Right lobe of liver (tissue), 6 donors: ENCODE results near the gene DENND2A. TPM values are rescaled to one million over a fixed set of nuclear protein-coding genes. Genes with fewer than 3 reads are reported as not detected.

Experiments
- ATAC-seq, 4 donors: fragments of 200-7000 bp; cut with Tn5 transposase; one replicate each; pipeline ENCODE4 v1.9.1; 2020; ENCODE audit warnings: mild to moderate bottlenecking in 4 of 4, moderate library complexity in 4 of 4
- DNase-seq, 3 donors: peaks; one replicate each; pipeline ENCODE4 v3.0.0-alpha.2; 2020
- H3K27ac ChIP-seq, 3 donors: fragments of 200-600 bp; one replicate each; pipeline ENCODE4 v1.8.0; 2022
- H3K27me3 ChIP-seq, 2 donors: fragments of 200-600 bp; one replicate each; pipeline ENCODE4 v1.8.0; 2022
- H3K36me3 ChIP-seq, 4 donors: fragments of 200-600 bp; sonication (generic) in 1 of 4; one replicate each; pipeline versions ENCODE4 v1.5.1 to v1.8.0; 2017 to 2022; ENCODE audit warnings: control low read depth in 1 of 4
- H3K4me1 ChIP-seq, 4 donors: fragments of 200-600 bp; sonication (generic) in 1 of 4; one replicate each; pipeline versions ENCODE4 v1.5.1 to v1.8.0; 2017 to 2022; ENCODE audit warnings: control low read depth in 1 of 4
- H3K4me3 ChIP-seq, 3 donors: fragments of 200-600 bp; one replicate each; pipeline ENCODE4 v1.8.0; 2022
- H3K9me3 ChIP-seq, 4 donors: fragments of 200-600 bp; sonication (generic) in 1 of 4; one replicate each; pipeline versions ENCODE4 v1.5.1 to v1.8.0; 2017 to 2022; ENCODE audit warnings: control low read depth in 1 of 4
- CTCF ChIP-seq, 4 donors: fragments of 200-600 bp in 3 of 4; fragments of 450-650 bp in 1 of 4; IDR thresholded peaks; one replicate each; pipeline versions ENCODE4 v1.5.1 to v1.8.0; 2016 to 2022; ENCODE audit warnings: antibody characterized with exemption in 4 of 4, mild to moderate bottlenecking in 2 of 4
- POLR2A ChIP-seq: fragments of 450-650 bp; IDR thresholded peaks from one replicate; pipeline ENCODE4 v1.6.1; 2017; ENCODE audit warnings: antibody characterized with exemption, mild to moderate bottlenecking
- WGBS: methylation state at CpG from one replicate; pipeline ENCODE4 v1.1.6; 2018; ENCODE audit warnings: low coverage, low lambda C conversion rate; ENCODE audit not compliant: insufficient coverage; ENCODE audit errors: missing lambda C conversion rate; 5-methylcytosine and 5-hydroxymethylcytosine counted together
- intact Hi-C, 2 donors: fragments of 100-400 bp; cut with DNase I; formaldehyde crosslinking; loops; one replicate each; pipeline versions ENCODE4 v1.11.2 to v1.14.1; 2022
- total RNA-seq, 6 experiments: library from RNA; depleted of rRNA in 2 of 6; stranded (reverse); fragments of >200 nt in 2 of 6; fragmentation: NEBNext Ultra II Directional in 3 of 6; extraction: Animal tissue kit (Norgen Biotek cat#: 25700) in 3 of 6; gene quantifications; one replicate each; pipeline versions ENCODE4 v1.1.0 to v1.2.4, GENCODE V29; 2016 to 2023
- donor health status: DM: no; HTN: yes; CAD: no.
- donor health status: DM: no; HTN: no; CAD: no.
- donor health status: DM: no; HTN: no; CAD: no.
- donor health status: DM: no; HTN: yes; CAD: no.
- donor health status: DM: no; HTN: yes; CAD: no.

DENND2A gene
- total RNA-seq, 6 experiments from 2014 or later, result 1.4 to 3.6 (median 2.4) TPM

GRCh38 chr7:140521421-140521820 lies 119.2 kb downstream of the DENND2A start:
- H3K9me3 ChIP-seq, result no peaks in the 10 kb centered on the region
- no peaks in the 10 kb centered on the region for H3K27me3 ChIP-seq
- intact Hi-C loops, result no loop called here
- WGBS, result 76% methylated on average over 3 of the region's 3 CpGs
- no peak overlapping the region for H3K27ac ChIP-seq
- no peaks in the 10 kb centered on the region for H3K36me3 ChIP-seq
- no peaks in the 10 kb centered on the region for H3K4me1 ChIP-seq
- H3K4me3 ChIP-seq, result no peak overlapping the region
- TF ChIP-seq POLR2A (no peak), CTCF (IDR thresholded peaks at IDR 0.05) (no peak)
- DNase-seq (no peak), ATAC-seq (no peak)

GRCh38 chr7:140519007-140519399 lies 121.6 kb downstream of the DENND2A start:
- intact Hi-C loops, result loop anchor here (2.0 to 5.0 kb wide), 2 partner anchors 133 to 134 kb away; no protein-coding TSS in a partner anchor
- TF ChIP-seq POLR2A (no peak), CTCF (IDR thresholded peaks at IDR 0.05) (no peak)
- WGBS, result 41% methylated on average over 6 of the region's 7 CpGs
- ATAC-seq (no peak), DNase-seq (no peak)
- Histone ChIP-seq H3K36me3 (no peaks in the 10 kb centered on the region), H3K4me1 (no peaks in the 10 kb centered on the region), H3K27me3 (no peaks in the 10 kb centered on the region), H3K9me3 (no peaks in the 10 kb centered on the region), H3K27ac (no peak overlapping the region), H3K4me3 (no peak overlapping the region)

GRCh38 chr7:140518370-140519006 lies 122.1 kb downstream of the DENND2A start:
- WGBS, result 78% methylated on average over 14 of the region's 15 CpGs
- intact Hi-C loops, result loop anchor here (2.0 to 5.0 kb wide), 2 partner anchors 134 kb away; no protein-coding TSS in a partner anchor
- H3K27me3 ChIP-seq, result no peaks in the 10 kb centered on the region
- H3K4me3 ChIP-seq, result no peak overlapping the region
- H3K4me1 ChIP-seq, result no peaks in the 10 kb centered on the region
- peak overlapping the region in 1 of 3 donors; percentile 18 for H3K27ac ChIP-seq
- DNase-seq (no peak), ATAC-seq (no peak)
- no peaks in the 10 kb centered on the region for H3K36me3 ChIP-seq
- TF ChIP-seq CTCF (IDR thresholded peaks at IDR 0.05) (no peak), POLR2A (no peak)
- H3K9me3 ChIP-seq, result no peaks in the 10 kb centered on the region

- Histone ChIP-seq H3K36me3 (no peaks in the 10 kb centered on the region), H3K4me1 (no peaks in the 10 kb centered on the region), H3K27me3 (no peaks in the 10 kb centered on the region), H3K9me3 (no peaks in the 10 kb centered on the region), H3K4me3 (no peak overlapping the region), H3K27ac (no peak overlapping the region)
- intact Hi-C loops, result loop anchor here (2.0 to 5.0 kb wide), 2 partner anchors 135 kb away; no protein-coding TSS in a partner anchor
- TF ChIP-seq POLR2A (no peak), CTCF (IDR thresholded peaks at IDR 0.05) (peak; percentile 83 to 93 (median 90))
- DNase-seq (peak; percentile 89 to 91 (median 90)), ATAC-seq (peak; percentile 100)
- 45% methylated on average over 23 of the region's 31 CpGs for WGBS
These were observed 122.9 kb downstream of the DENND2A start for GRCh38 chr7:140517546-140518369.
